SU-DHL-6 (cell line): Measurements from ENCODE around the gene GPR108.

Experiments used
- H2AFZ ChIP-seq: fragments of 200-600 bp; sonication (generic); 2 replicates; pipeline ENCODE4 v1.6.1; 2014; ENCODE audit warnings: low read depth, mild to moderate bottlenecking, moderate library complexity, mixed read lengths, antibody characterized with exemption, low read length; ENCODE audit not compliant: severe bottlenecking
- H3F3A ChIP-seq: fragments of 200-600 bp; shearing (Covaris generic); 2 replicates; pipeline ENCODE4 v1.6.0; 2016; ENCODE audit warnings: antibody characterized with exemption, mild to moderate bottlenecking; ENCODE audit not compliant: insufficient read depth
- H3K27ac ChIP-seq: fragments of 200-600 bp; sonication (generic); 2 replicates; pipeline ENCODE4 v1.5.1; 2016; ENCODE audit warnings: low read depth, mild to moderate bottlenecking, low read length, moderate library complexity, mixed read lengths
- H3K27me3 ChIP-seq: fragments of 200-600 bp; sonication (generic), shearing (Covaris generic); 2 replicates; pipeline ENCODE4 v1.6.0; 2014; ENCODE audit warnings: mild to moderate bottlenecking, low read length
- H3K36me3 ChIP-seq: fragments of 200-600 bp; sonication (generic); 2 replicates; pipeline ENCODE4 v1.6.1; 2014; ENCODE audit warnings: mild to moderate bottlenecking, low read length, mixed read lengths
- H3K4me2 ChIP-seq: fragments of 300-600, 200-600 bp; shearing (Covaris generic), sonication (generic); 2 replicates; pipeline ENCODE4 v1.6.0; 2014; ENCODE audit warnings: low read length, low read depth, mild to moderate bottlenecking; ENCODE audit not compliant: poor library complexity, severe bottlenecking
- H3K4me3 ChIP-seq: fragments of 200-600 bp; sonication (generic); 2 replicates; pipeline ENCODE4 v1.5.1; 2014; ENCODE audit warnings: antibody characterized with exemption, low read length, mild to moderate bottlenecking, mixed read lengths; ENCODE audit not compliant: insufficient read depth, poor library complexity, severe bottlenecking
- H3K79me2 ChIP-seq: fragments of 200-600 bp; sonication (generic); 2 replicates; pipeline ENCODE4 v1.6.1; 2014; ENCODE audit warnings: mild to moderate bottlenecking, low read length, moderate library complexity; ENCODE audit not compliant: insufficient read depth
- H3K9ac ChIP-seq: fragments of 200-600 bp; sonication (generic); 2 replicates; pipeline ENCODE4 v1.7.0; 2014; ENCODE audit warnings: mild to moderate bottlenecking, low read length
- H3K9me2 ChIP-seq: fragments of 200-600 bp; sonication (generic); replicated peaks from 2 replicates; pipeline ENCODE4 v1.6.1; 2014; ENCODE audit warnings: low read length; ENCODE audit not compliant: insufficient read depth
- H3K9me3 ChIP-seq: fragments of 200-600 bp; sonication (generic); 2 replicates; pipeline ENCODE4 v1.6.1; 2014; ENCODE audit warnings: low read length, mixed read lengths; ENCODE audit not compliant: insufficient read depth
- H4K20me1 ChIP-seq: fragments of 200-600 bp; sonication (generic); 2 replicates; pipeline ENCODE4 v1.6.1; 2014; ENCODE audit warnings: low read depth, mild to moderate bottlenecking, antibody characterized with exemption, low read length, moderate library complexity, mixed read lengths
- EZH2phosphoT487 ChIP-seq: fragments of 200-600 bp; sonication (generic), shearing (Covaris generic); conservative IDR thresholded peaks from 2 replicates; pipeline ENCODE4 v1.6.1; 2018; ENCODE audit warnings: mild to moderate bottlenecking, antibody characterized with exemption, low read length, moderate library complexity, mixed read lengths
- TF ChIP-seq, protein P1 (sequence below): fragments of 200-600 bp; sonication (generic); IDR thresholded peaks from one replicate; pipeline ENCODE4 v1.5.1; 2017; ENCODE audit warnings: antibody characterized with exemption, mild to moderate bottlenecking, low read length, moderate library complexity; ENCODE audit not compliant: insufficient read depth, poor library complexity, severe bottlenecking

GPR108 gene

DNA sequence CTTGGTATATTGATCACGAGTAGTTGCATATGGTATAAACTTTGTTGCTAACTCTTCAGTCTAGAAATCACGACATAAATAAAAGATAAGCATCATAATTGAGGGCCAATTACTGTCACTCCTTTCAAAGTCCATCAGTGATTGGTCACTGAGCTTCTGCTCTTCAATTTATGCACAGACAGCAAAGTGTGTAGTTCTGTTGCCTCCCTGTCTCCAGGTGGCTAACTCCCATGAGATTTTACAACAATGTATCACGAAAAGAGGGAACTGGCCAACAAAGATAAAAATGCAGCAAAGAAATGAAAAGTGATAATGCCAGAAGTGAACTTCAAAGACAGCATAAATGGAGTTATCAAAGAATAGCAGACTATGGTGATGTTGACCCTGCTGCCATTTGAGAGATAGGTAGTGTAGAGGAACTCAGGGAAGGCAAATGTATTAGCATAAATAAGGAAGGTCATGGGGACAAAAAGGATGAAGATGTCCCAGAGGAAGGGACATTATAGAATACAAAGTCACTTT, 54.7 kb downstream of the GPR108 start:
- no peaks in the 10 kb centered on the region for H4K20me1 ChIP-seq
- no peak overlapping the region for H3K4me3 ChIP-seq
- H3K4me2 ChIP-seq, result no peak overlapping the region
- H3K27ac ChIP-seq, result no peak overlapping the region
- no peaks in the 10 kb centered on the region for H3K9me2 ChIP-seq
- no peaks in the 10 kb centered on the region for H3K36me3 ChIP-seq
- H3F3A ChIP-seq, result no peaks in the 10 kb centered on the region
- H2AFZ ChIP-seq, result no peak overlapping the region
- TF ChIP-seq, protein P1, sequence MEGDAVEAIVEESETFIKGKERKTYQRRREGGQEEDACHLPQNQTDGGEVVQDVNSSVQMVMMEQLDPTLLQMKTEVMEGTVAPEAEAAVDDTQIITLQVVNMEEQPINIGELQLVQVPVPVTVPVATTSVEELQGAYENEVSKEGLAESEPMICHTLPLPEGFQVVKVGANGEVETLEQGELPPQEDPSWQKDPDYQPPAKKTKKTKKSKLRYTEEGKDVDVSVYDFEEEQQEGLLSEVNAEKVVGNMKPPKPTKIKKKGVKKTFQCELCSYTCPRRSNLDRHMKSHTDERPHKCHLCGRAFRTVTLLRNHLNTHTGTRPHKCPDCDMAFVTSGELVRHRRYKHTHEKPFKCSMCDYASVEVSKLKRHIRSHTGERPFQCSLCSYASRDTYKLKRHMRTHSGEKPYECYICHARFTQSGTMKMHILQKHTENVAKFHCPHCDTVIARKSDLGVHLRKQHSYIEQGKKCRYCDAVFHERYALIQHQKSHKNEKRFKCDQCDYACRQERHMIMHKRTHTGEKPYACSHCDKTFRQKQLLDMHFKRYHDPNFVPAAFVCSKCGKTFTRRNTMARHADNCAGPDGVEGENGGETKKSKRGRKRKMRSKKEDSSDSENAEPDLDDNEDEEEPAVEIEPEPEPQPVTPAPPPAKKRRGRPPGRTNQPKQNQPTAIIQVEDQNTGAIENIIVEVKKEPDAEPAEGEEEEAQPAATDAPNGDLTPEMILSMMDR, result no peak
- TF ChIP-seq EZH2phosphoT487, result no peak
- H3K27me3 ChIP-seq, result no peaks in the 10 kb centered on the region
- no peaks in the 10 kb centered on the region for H3K79me2 ChIP-seq
- H3K9me3 ChIP-seq, result no peaks in the 10 kb centered on the region
- H3K9ac ChIP-seq, result no peak overlapping the region

DNA sequence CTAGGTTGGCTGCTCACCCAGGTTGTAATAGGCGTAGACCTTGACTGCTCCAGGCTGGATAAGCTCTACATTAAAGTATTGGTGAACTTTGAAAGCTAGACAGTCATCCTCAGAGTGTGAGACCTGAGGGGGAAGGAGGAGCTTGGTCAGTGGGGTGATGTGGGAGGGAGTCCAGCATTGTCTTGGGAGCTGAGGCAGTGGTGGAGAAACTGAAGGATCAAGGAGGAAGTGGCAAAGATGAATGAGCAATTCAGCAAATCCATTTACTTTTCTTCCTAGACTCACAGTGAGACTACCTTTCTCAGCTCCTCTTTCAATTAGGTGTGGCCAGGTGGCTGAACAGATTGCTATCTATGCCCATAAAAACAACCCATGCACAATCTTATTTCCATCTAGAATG, 57.2 kb downstream of the GPR108 start:
- H2AFZ ChIP-seq, result no peak overlapping the region
- no peak for TF ChIP-seq EZH2phosphoT487
- TF ChIP-seq, protein P1, result no peak
- H3K9me2 ChIP-seq, result no peaks in the 10 kb centered on the region
- no peaks in the 10 kb centered on the region for H3F3A ChIP-seq
- no peak overlapping the region for H3K4me3 ChIP-seq
- no peaks in the 10 kb centered on the region for H3K79me2 ChIP-seq
- H3K9me3 ChIP-seq, result no peaks in the 10 kb centered on the region
- no peak overlapping the region for H3K9ac ChIP-seq
- no peaks in the 10 kb centered on the region for H4K20me1 ChIP-seq
- no peaks in the 10 kb centered on the region for H3K36me3 ChIP-seq
- no peak overlapping the region for H3K27ac ChIP-seq
- no peak overlapping the region for H3K4me2 ChIP-seq
- no peaks in the 10 kb centered on the region for H3K27me3 ChIP-seq
